H1 (cell line): ENCODE measurements around the gene CNPY2. TPM values are rescaled to one million over a fixed set of nuclear protein-coding genes. Genes with fewer than 3 reads are reported as not detected.

ENCODE experiments used
- CTCF ChIA-PET: fragments of 300-600 bp; sonication (Branson Sonifier 250); formaldehyde crosslinking; loops from one replicate; lab custom pipeline; 2021; ENCODE audit not compliant: partially characterized antibody; lab: Charles Lee
- POLR2A ChIA-PET: fragments of 300-600 bp; sonication (Branson Sonifier 250); formaldehyde crosslinking; loops from one replicate; lab custom pipeline; 2021; ENCODE audit warnings: inconsistent platforms; ENCODE audit not compliant: partially characterized antibody; lab: Charles Lee
- DNase-seq, 2 experiments: peaks; one replicate each; pipeline versions ENCODE4 v3.0.0 to v3.0.0-alpha.2; 2010 to 2022; ENCODE audit warnings: low spot score in 2 of 2, low read depth in 1 of 2, mixed read lengths in 1 of 2
- FAIRE-seq: peaks from 2 replicates; lab custom pipeline; 2011; peaks lifted over from hg19 to GRCh38; lab: Jason Lieb, UNC
- H2AFZ ChIP-seq: 2 replicates; pipeline ENCODE4 v1.8.1; 2012; ENCODE audit warnings: low read length, inconsistent platforms
- H2AK5ac ChIP-seq: 2 replicates; pipeline ENCODE4 v1.6.1; 2013; ENCODE audit warnings: low read depth, low read length
- H2BK120ac ChIP-seq: replicated peaks from 2 replicates; pipeline ENCODE3; 2013; ENCODE audit warnings: low read depth, low read length, inconsistent platforms
- H2BK12ac ChIP-seq: 2 replicates; pipeline ENCODE4 v1.6.1; 2013; ENCODE audit warnings: low read depth, low read length
- H2BK15ac ChIP-seq: 2 replicates; pipeline ENCODE4 v1.6.1; 2013; ENCODE audit warnings: low read length
- H2BK20ac ChIP-seq: 2 replicates; pipeline ENCODE4 v1.6.1; 2013; ENCODE audit warnings: low read length
- H2BK5ac ChIP-seq: 2 replicates; pipeline ENCODE4 v1.6.1; 2013; ENCODE audit warnings: low read depth, low read length
- H3K14ac ChIP-seq: 2 replicates; pipeline ENCODE4 v1.6.1; 2013; ENCODE audit warnings: inconsistent platforms; ENCODE audit not compliant: insufficient read length
- H3K18ac ChIP-seq: 2 replicates; pipeline ENCODE4 v1.6.1; 2013; ENCODE audit warnings: low read length; ENCODE audit errors: extremely low read depth
- H3K23ac ChIP-seq: 2 replicates; pipeline ENCODE4 v1.6.1; 2013; ENCODE audit warnings: inconsistent platforms; ENCODE audit not compliant: insufficient read length
- H3K23me2 ChIP-seq: 2 replicates; pipeline ENCODE4 v1.6.1; 2013; ENCODE audit warnings: low read depth, low read length
- H3K27ac ChIP-seq: 2 replicates; pipeline ENCODE4 v1.6.1; 2011; ENCODE audit warnings: low read depth, low read length, inconsistent platforms
- H3K27me3 ChIP-seq, 4 experiments: replicated peaks in 1 of 4; 1 replicate in 1 of 4; 2 replicates in 3 of 4; pipeline versions ENCODE4 v1.6.1 to v1.8.1; 2011 to 2013; ENCODE audit warnings: low read length in 3 of 4, mild to moderate bottlenecking in 3 of 4, inconsistent platforms in 2 of 4, mixed read lengths in 2 of 4, moderate library complexity in 1 of 4; ENCODE audit not compliant: control insufficient read depth in 3 of 4, insufficient read depth in 3 of 4; ENCODE audit errors: extremely low read depth in 1 of 4
- H3K36me3 ChIP-seq, 4 experiments: 2 replicates each; pipeline versions ENCODE4 v1.6.1 to v1.8.1; 2011 to 2013; ENCODE audit warnings: mild to moderate bottlenecking in 4 of 4, low read length in 3 of 4, moderate library complexity in 2 of 4, control low read depth in 1 of 4, inconsistent platforms in 1 of 4; ENCODE audit not compliant: insufficient read depth in 4 of 4, control insufficient read depth in 2 of 4
- H3K4ac ChIP-seq: replicated peaks from 2 replicates; pipeline ENCODE3; 2013; ENCODE audit warnings: low read length, low read depth, mixed read lengths, inconsistent platforms; ENCODE audit not compliant: insufficient read length
- H3K4me1 ChIP-seq, 4 experiments: replicated peaks in 1 of 4; 1 replicate in 1 of 4; 2 replicates in 3 of 4; pipeline versions ENCODE4 v1.6.1 to v1.8.1; 2011 to 2013; ENCODE audit warnings: low read length in 3 of 4, inconsistent platforms in 2 of 4, mixed read lengths in 1 of 4; ENCODE audit not compliant: insufficient read depth in 4 of 4, control insufficient read depth in 3 of 4
- H3K4me2 ChIP-seq, 2 experiments: 2 replicates each; pipeline versions ENCODE4 v1.6.1 to v1.8.1; 2011 to 2013; ENCODE audit warnings: low read depth in 2 of 2, low read length in 2 of 2, control low read depth in 1 of 2, inconsistent platforms in 1 of 2, mild to moderate bottlenecking in 1 of 2; ENCODE audit not compliant: insufficient read depth in 1 of 2
- H3K4me3 ChIP-seq, 4 experiments: fragments of 200-600, 300-600 bp in 1 of 4; sonication (generic), shearing (Covaris generic), sonication (Bioruptor Twin) in 1 of 4; 2 replicates each; pipeline versions ENCODE4 v1.5.1 to v1.8.1; 2011 to 2016; ENCODE audit warnings: low read length in 4 of 4, low read depth in 3 of 4, control low read depth in 2 of 4, inconsistent platforms in 2 of 4, mild to moderate bottlenecking in 2 of 4, mixed read lengths in 1 of 4, moderate library complexity in 1 of 4; ENCODE audit not compliant: insufficient read depth in 2 of 4; ENCODE audit errors: extremely low read depth in 1 of 4
- H3K56ac ChIP-seq: replicated peaks from 2 replicates; pipeline ENCODE3; 2013; ENCODE audit warnings: low read depth, mild to moderate bottlenecking, mixed read lengths, low read length, inconsistent platforms; ENCODE audit not compliant: insufficient read length
- H3K79me1 ChIP-seq: 2 replicates; pipeline ENCODE4 v1.6.1; 2013; ENCODE audit warnings: low read depth, low read length, control low read depth
- H3K79me2 ChIP-seq, 2 experiments: 2 replicates each; pipeline versions ENCODE4 v1.6.1 to v1.8.1; 2012 to 2013; ENCODE audit warnings: low read length in 2 of 2, mild to moderate bottlenecking in 2 of 2, inconsistent platforms in 1 of 2; ENCODE audit not compliant: insufficient read depth in 2 of 2, control insufficient read depth in 1 of 2
- H3K9ac ChIP-seq, 4 experiments: replicated peaks in 1 of 4; 1 replicate in 1 of 4; 2 replicates in 3 of 4; pipeline versions ENCODE4 v1.6.1 to v1.8.1; 2011 to 2013; ENCODE audit warnings: low read depth in 3 of 4, low read length in 3 of 4, control low read depth in 2 of 4, mild to moderate bottlenecking in 2 of 4, moderate library complexity in 2 of 4, inconsistent platforms in 1 of 4; ENCODE audit errors: extremely low read depth in 1 of 4
- H3K9me3 ChIP-seq, 2 experiments: 2 replicates each; pipeline versions ENCODE4 v1.6.1 to v1.8.1; 2012 to 2013; ENCODE audit warnings: mild to moderate bottlenecking in 2 of 2, moderate library complexity in 2 of 2, control low read depth in 1 of 2, inconsistent platforms in 1 of 2, low read depth in 1 of 2, low read length in 1 of 2, mixed read lengths in 1 of 2; ENCODE audit not compliant: insufficient read depth in 2 of 2
- H4K20me1 ChIP-seq, 2 experiments: replicated peaks in 1 of 2; 2 replicates each; pipeline versions ENCODE3 to v1.8.1; 2011 to 2013; ENCODE audit warnings: inconsistent platforms in 2 of 2, low read length in 2 of 2, mild to moderate bottlenecking in 1 of 2; ENCODE audit not compliant: insufficient read depth in 2 of 2, control insufficient read depth in 1 of 2
- H4K5ac ChIP-seq: 2 replicates; pipeline ENCODE4 v1.6.1; 2013; ENCODE audit warnings: low read length, low read depth, mixed read lengths, inconsistent platforms; ENCODE audit not compliant: insufficient read length
- H4K8ac ChIP-seq: 2 replicates; pipeline ENCODE4 v1.8.0; 2013; ENCODE audit warnings: mild to moderate bottlenecking, moderate library complexity, low read length, inconsistent platforms; ENCODE audit not compliant: insufficient read depth; ENCODE audit errors: extremely low read depth
- H4K91ac ChIP-seq: replicated peaks from 2 replicates; pipeline ENCODE3; 2013; ENCODE audit warnings: low read length, mixed read lengths, inconsistent platforms; ENCODE audit not compliant: insufficient read length
- CHD1 ChIP-seq: IDR thresholded peaks from 2 replicates; pipeline ENCODE4 v1.6.1; 2012; ENCODE audit warnings: low read depth, low read length, improper control_type of control experiment
- USF2 ChIP-seq: IDR thresholded peaks from 2 replicates; pipeline ENCODE4 v1.6.1; 2011; ENCODE audit warnings: low read length, improper control_type of control experiment
- WGBS, 2 experiments: shearing (Covaris generic) in 1 of 2; methylation state at CpG; one replicate each; pipeline versions ENCODE4 v1.1.6 to v1.1.7; 2013 to 2015; ENCODE audit warnings: low lambda C conversion rate in 2 of 2, mixed read lengths in 2 of 2, inconsistent platforms in 1 of 2, low coverage in 1 of 2, missing lambda C conversion rate in 1 of 2; ENCODE audit not compliant: insufficient replicate concordance in 2 of 2, insufficient coverage in 1 of 2, insufficient read length in 1 of 2; ENCODE audit errors: extremely low coverage in 1 of 2, missing lambda C conversion rate in 1 of 2; 5-methylcytosine and 5-hydroxymethylcytosine counted together
- polyA plus RNA-seq, 7 experiments: library from polyadenylated mRNA; depleted of rRNA in 3 of 7; stranded (reverse) in 5 of 7; unstranded in 2 of 7; fragments of >200 nt in 5 of 7; fragments of 200-250 nt in 2 of 7; gene quantifications; 1 replicate in 5 of 7; 2 replicates in 1 of 7; 4 replicates in 1 of 7; pipeline versions ENCODE4 v1.2.1 to v1.2.3, GENCODE V29; 2011 to 2013; ENCODE audit warnings: missing spikeins in 2 of 7, mixed read lengths in 2 of 7
- total RNA-seq: library from RNA; stranded (reverse); fragmentation: NEBNext Ultra II Directional; extraction: Animal tissue kit (Norgen Biotek cat#: 25700); gene quantifications from 2 replicates; pipeline ENCODE4 v1.2.1, GENCODE V29; 2021

Gene CNPY2
- total and polyA plus RNA-seq, 2 of the 8 experiments (the other 6 are each of a cell fraction or from before 2014, with no cell fraction given), result 203 to 281 TPM

GRCh38 chr12:56361487-56362129, 45.8 kb upstream of the CNPY2 start:
- FAIRE-seq (no peak), DNase-seq (no peak)
- Histone ChIP-seq H2BK20ac (no peak overlapping the region), H3K79me1 (no peaks in the 10 kb centered on the region), H3K4me1 (peaks cover 0 to 5% (median 2%) of the 10 kb centered on the region in 4 experiments; a peak in 4 of 7 replicates), H4K91ac (no peak overlapping the region), H3K4me2 (peak overlapping the region in 1 of 2 experiments; percentile 51; a peak in 1 of 4 replicates), H4K20me1 (no peaks in the 10 kb centered on the region), H3K36me3 (peaks cover 0 to under 1% (median 0%) of the 10 kb centered on the region in 4 experiments; a peak in 2 of 8 replicates), H2BK120ac (no peak overlapping the region), H3K4ac (no peak overlapping the region), H3K56ac (no peak overlapping the region), H3K23me2 (no peaks in the 10 kb centered on the region), H3K4me3 (no peak overlapping the region), H2BK15ac (peak overlapping the region; percentile 61), H3K27me3 (peaks cover 0 to 3% (median 0%) of the 10 kb centered on the region in 4 experiments; a peak in 1 of 7 replicates), H4K5ac (no peak overlapping the region), H4K8ac (peak overlapping the region; percentile 80; the same call in 1 of the 2 replicates), H3K27ac (no peak overlapping the region), H3K79me2 (peaks cover 0 to 8% of the 10 kb centered on the region in 2 experiments; a peak in 1 of 4 replicates), H3K9me3 (no peaks in the 10 kb centered on the region), H2AK5ac (peak overlapping the region; percentile 4; the same call in 1 of the 2 replicates), H3K9ac (no peak overlapping the region; a peak in 1 of 7 replicates), H3K14ac (no peak overlapping the region), H3K18ac (no peak overlapping the region), H3K23ac (no peak overlapping the region), H2BK5ac (no peak overlapping the region), H2AFZ (no peak overlapping the region), H2BK12ac (peak overlapping the region; percentile 60)
- 91% methylated on average over 8 of the region's 8 CpGs; no CpG with 5 or more reads in 1 of the 2 experiments for WGBS, 2 experiments
- ChIA-PET CTCF (interaction anchor here (1.0 to 3.4 kb wide), 6 partner anchors 11 to 156 kb away, joined by 3 to 24 read pairs (median 6); no protein-coding TSS in a partner anchor), POLR2A (interaction anchor here (1.1 to 5.1 kb wide), 8 partner anchors 14 to 115 kb away, joined by 3 to 55 read pairs (median 3); partner anchors contain the start of genes IL23A and PAN2)
- TF ChIP-seq CHD1 (no peak), USF2 (no peak)
